IPS-11a (cell line): ENCODE data around the gene HDAC4.

ENCODE experiments used
- H3K4me3 ChIP-seq: one replicate; pipeline ENCODE4 v1.5.1; 2013; ENCODE audit warnings: low read depth, low read length, control low read depth

The HDAC4 gene

DNA sequence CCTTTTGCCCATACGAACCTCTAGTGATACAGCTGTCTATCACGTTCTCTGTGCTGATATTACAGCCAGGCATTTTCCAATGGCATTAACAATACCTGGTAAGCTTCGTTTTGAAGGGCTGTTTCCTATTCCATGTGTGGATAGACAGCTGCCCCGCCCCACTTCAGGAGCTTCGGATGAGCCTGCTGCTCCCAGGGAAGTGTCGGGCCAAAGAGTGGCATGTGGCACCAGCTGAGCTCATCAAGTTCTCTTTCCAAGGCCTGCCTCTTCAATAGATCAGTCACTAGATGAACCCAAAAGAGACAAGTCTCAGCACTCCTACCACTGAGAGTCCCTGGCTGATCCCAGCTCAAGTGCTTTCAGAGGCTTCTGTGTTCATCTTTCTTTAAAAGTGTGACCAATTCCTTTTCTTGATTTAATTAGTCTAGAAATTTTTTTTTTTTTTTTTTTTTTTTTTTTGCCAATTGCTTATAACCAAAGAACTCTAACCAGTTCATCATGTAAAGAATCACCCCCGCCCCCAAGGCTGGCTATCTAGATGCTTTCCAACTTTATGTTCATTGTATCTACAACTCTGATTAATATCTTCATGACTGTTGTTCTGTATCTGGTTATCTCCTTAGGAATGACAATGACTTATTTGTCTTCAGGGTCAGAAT lies 46.6 kb downstream of the HDAC4 start:
- no peak overlapping the region for H3K4me3 ChIP-seq

DNA sequence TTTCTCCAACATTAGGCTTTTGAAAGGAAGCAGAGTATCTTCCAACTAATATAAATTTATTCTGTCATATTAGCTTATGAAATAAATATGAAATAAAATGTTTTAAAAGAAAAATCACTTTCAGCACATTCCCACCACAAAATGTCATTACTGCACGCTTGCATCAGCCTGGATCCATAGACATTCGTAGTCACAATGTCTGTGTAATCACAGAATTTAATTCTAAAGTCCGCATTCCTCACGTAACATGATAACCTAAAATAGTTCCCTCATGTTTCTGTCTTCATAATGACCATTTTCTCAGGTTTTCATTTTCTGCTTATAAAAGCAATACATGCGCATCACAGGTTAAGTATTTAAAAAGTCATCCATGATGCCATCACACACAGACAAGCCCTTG lies 47.1 kb downstream of the HDAC4 start:
- no peak overlapping the region for H3K4me3 ChIP-seq

DNA sequence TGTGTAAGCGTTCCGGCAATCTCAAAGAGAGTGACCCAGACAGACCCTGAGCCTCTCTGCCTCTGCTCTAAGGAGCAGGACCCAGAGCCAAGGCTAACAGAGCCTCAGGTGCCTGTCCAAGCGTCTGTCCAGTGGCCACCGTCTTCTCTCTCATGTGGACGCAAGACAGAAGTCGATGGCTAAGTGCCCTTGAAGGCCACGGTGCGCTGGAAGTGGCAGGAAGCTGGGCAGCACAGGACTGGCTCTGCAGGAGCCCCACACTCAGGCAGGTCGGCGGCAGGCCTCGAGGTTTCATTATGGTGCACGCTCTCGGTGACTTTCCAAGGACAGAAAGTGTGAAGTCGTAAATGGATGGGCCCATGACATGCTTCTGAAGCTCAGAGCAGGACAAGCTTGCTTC lies 49.1 kb downstream of the HDAC4 start:
- H3K4me3 ChIP-seq, result no peak overlapping the region

DNA sequence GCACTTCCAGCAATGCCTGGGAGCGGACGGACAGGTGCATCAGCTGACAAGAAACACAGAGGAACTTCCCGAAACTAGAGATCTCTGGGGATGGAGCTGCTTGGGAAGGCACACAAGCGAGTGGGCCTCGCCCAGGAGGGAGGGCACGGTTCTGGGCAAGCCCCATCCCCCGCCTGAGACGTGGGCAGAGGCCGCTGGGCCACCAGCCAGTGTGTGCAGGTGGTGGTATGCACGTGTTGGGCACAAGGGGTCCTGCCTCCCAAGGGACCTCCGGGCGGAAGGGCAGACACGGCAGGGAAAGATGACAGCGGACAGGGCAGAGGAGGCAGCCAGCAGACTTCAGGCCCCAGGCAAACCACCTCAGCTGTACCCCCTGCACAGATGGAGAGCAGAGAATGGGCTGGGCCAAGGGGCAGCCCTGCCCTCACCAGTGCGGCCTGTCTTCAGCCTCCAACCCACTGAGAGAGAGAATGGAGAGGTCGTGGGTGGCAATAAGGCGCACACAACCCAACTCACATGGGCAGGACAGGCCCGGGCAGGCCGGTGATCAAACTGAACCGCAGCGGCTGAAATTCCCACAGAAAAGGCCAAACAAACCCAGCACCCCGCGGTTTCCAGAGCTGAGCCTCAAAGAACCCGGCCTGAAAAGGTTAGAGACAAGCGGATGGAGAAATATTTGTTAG lies 51.2 kb downstream of the HDAC4 start:
- H3K4me3 ChIP-seq, result no peak overlapping the region

DNA sequence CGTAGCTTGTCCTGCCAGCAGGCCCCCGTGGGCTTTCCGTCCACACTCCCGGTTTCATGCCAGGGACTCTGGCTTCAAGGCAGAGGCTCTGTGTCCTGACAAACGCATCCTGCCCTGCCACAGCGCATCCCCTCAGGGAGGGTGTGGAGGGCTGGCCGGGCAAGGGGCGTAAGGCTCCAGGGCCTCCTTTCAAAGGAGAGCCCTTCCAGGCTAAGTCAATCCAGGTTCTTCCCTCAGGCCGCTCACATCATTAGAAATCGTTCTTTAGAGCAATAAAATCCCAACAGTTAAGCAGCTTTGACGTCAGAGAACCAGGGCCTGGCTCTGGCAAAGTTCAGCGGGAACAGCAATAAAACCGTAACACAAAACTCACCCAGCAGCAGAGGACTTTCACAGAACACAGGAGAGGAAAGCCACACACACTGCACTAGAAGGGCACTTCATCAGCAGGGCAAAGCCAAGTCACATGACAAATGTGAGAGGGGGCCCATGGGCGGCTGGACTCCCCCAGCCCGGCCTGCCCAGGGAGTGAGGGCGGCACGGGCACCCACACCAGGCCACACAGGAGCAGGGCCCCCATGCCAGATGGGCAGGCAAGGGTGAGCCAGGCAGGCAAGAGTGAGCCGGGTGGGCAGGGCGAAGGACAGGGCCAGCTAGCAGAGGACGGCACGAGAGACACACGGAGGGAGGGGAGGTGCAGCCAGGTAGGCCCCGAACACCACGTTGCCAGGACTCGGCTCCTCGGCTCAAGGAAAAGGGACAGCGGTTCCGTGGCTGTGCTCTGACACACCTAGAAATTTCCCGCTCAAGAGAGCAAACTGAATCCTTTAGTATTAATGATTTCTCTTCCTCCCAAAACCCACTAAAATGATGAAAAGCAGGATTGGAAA lies 52.0 kb downstream of the HDAC4 start:
- H3K4me3 ChIP-seq, result no peak overlapping the region

DNA sequence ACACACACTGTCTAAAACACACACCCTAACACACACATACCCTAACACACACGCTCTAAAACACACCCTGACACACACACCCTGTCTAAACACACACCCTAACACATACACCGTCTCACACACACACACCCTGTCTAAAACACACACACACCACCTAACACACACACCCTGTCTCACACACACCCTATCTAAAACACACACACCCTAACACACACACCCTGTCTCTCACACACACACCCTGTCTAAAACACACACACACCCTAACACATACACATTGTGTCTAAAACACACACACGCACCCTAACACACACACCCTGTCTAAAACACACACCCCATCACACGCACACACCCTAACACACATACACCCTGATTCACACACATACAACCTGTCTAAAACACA lies 54.1 kb downstream of the HDAC4 start:
- no peak overlapping the region for H3K4me3 ChIP-seq

DNA sequence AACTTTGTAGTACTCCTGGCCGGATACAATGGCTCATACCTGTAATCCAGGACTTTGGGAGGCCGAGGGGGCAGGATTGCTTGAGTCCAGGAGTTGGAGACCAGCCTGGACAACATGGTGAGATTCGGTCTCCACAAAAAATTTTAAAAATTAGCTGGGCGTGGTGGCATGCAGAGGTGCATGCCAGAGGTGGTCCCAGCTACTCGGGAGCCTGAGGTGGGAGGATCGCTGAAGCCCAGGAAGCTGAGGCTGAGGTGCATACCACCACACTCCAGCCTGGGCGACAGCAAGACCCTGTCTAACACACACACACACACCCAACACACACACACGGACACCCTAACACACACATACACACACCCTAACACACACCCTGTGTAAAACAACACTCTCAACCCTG lies 55.6 kb downstream of the HDAC4 start:
- no peak overlapping the region for H3K4me3 ChIP-seq

DNA sequence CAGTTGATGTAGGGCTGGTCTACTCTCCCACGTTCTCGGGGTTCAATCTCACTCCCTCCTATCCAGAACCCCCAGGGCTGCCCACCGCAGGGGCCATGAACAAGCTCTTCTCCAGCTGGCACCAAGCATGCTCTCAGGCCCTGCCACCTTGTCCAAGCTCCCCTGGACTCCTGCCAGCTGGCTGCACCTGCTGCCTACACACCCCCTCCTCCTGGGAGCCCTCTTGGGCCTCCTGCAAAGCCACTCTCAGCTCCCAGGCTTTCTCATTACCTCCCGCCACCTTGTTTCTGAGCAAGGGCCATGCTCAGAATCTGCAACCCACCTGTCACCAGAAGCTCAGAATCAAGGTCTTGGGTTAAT lies 56.0 kb downstream of the HDAC4 start:
- H3K4me3 ChIP-seq, result no peak overlapping the region

DNA sequence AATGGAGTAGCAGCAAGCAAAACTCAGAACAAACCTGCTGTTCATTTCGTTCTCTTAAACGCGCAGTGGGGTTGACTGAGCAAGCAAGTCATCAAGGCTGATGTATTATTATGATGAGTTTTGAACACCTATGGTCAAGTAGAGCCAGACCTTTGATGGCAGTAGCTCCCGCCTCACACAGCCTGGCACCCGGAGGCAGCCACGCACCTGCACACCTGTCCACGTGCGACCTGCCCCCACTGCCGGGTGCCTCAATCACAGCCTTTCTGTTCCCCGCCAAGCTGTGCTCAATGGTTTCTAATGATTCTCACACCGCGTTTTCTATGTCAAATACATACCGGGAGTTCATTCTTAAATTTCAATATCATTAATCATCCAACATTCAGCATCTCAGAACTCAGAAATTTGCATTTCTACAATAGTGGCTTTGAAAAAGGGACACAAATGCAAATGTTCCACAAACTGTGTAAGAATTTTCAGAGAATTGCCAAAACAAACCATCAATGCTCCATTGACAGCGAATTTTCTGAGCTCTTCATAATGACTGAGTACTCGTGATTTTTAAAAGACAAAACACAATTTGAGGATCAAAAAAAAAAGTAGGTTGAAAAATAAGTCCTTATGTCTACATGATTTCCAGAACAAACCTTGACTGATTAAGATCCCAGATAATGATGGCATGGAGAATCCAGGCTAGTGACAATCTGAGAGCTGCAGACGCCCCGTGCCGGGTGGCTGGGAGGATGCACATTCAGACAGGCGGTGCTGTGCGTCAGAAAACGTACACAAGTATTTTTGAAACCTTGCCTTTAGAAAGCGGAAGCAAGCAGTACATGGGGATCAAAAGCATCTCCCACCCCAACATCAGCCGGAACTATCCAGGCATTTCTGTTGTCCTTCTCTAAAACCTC lies 56.6 kb downstream of the HDAC4 start:
- no peak overlapping the region for H3K4me3 ChIP-seq

DNA sequence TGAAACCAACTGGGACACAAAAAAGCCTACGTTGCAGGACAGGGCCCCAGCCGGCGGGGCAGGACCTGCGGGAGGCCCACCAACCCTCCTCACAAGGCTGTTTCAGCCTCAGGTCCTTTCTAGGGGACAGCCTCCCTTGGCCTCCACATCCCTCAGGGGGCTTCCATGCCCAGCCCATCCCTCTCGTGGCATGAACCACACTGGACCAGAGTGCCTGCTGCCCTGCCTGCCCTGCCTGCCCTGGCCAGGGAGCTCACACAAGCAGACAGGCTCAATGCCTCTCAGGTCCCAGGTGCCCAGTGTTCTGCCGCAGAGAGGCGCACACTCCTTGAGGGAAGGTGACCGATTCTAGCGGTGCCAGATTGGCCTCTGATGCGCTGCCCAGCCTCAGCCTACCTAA lies 57.4 kb downstream of the HDAC4 start:
- H3K4me3 ChIP-seq, result no peak overlapping the region

DNA sequence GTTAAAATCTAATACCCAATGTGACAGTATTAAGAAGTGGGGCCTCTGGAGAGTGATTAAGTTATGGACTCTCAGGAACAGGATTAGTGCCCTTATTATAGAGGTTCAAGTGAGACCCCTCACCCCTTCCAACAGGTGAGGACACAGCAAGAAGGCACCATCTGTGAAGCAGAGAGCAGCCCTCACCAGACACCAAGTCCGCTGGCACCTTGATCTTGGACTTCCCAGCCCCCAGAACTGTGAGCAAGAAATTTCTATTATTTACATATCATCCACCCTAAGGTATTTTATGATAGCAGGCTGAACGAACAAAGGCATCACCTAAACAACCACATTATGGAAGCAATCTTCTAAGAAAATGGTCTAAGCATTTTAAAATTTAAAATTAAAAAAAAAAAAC lies 59.0 kb downstream of the HDAC4 start:
- no peak overlapping the region for H3K4me3 ChIP-seq

DNA sequence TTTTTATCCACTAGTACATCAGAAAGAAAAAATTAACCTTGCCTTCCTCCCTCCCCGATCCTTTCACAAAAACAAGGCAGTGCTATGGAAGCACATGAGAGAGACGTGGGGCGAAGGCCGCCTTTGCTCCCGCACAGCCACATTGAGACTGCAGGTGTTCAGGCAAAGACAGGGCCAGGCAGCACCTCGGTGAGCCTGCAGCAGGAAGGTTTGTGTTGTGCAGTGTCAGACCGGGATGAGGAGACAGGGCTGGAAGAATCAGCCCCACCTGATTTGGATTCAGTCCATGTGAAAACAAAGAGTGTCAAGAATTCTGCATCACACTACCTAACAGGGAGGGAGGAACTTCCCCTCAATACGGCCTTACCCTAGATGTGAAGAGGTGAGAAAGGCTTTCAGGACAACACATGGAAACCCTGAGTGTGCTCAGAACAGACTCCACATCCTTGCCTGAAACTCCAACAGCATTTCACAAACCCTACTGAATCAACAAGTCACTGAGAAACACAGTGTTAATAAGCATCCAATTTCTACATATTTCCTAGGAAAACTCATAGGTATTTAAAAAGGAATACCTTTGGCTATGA lies 59.6 kb downstream of the HDAC4 start:
- H3K4me3 ChIP-seq, result no peak overlapping the region

DNA sequence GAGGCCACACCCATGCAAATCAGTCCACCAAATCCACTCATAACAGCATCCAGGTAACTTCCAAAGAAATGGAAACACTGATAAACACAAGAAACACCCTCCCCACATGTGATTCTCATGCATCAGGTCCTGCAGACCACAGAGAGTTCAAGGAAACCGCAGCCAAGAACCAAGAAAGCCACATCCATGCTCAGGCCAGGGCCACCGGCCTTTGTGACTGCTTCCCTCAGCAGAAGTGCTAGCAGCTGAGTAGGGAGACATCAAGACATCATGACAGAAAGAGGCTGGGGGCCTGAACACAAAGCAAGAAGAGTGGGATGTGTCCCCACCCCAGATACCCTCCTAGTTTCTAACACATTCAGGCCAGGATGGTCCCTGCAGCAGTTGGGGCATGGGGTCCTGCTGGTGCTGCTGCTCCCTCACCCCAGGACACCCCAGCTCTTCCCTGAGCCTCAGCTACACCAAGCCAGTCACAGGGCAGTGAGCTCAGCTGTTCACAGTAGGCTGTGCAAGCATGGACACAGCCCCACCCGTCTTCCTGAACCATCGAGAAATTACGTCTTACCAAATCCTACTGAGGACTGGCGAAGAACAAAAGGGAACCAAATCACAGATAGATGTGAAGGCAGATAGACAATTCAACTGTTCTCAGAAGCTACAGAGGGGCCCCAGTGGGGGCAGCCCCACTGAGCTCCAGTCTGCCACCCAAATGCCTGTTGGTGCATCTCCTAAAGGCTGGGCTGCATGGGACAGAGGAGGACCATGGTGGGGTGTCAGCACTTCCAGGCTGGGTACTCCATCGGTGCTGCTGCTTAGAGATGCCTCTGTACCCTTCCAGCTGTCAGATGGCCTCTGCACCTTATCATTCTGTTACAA lies 60.9 kb downstream of the HDAC4 start:
- H3K4me3 ChIP-seq, result no peak overlapping the region

DNA sequence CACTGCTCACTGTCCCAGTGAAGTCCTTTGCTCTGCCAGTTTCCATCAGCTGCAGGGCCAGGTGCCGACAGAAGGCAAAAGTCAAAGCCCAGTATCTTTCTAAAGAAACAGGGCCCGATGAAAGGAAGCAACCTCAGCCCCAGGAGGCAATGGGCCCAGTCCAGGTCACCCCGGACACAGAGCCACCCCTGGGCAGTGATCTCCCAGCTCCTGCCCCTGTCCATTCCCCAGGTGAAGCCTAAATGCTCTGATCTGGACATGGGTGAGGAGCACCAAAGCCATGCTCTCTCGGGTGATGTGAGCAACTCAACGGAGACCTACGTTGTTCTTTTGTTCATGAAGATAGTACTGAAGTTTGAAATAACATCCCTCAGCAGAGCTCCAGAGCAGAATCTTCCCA lies 61.6 kb downstream of the HDAC4 start:
- H3K4me3 ChIP-seq, result no peak overlapping the region

DNA sequence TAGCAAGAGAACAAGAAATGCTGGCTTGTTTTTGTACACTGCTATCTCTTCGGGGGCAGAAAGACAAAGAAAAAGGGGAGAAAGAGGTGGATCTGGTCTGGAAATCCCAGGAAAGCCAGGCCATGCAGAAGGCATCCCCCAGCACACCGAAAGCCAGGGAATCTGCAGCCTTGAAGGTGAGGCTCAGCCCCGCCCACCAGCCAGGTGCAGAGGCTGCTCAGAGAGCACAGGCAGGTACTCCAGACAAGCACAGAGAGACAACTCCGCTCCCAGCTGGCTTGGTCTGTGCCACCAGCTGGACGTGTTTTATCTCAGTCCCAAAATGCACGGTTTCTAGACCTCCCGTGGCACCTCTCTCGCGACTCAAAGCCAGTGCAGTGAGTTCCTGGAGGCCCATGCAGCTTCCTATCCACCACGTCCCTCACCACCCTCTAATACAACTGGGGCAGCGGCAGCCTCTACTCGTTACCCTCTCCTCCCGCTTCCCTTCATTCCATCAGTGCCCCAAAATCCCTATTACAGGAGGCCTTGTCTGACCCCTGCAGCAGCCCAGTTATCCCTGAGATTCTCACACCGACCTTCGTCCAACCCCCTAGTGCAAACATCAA lies 62.8 kb downstream of the HDAC4 start:
- H3K4me3 ChIP-seq, result no peak overlapping the region

DNA sequence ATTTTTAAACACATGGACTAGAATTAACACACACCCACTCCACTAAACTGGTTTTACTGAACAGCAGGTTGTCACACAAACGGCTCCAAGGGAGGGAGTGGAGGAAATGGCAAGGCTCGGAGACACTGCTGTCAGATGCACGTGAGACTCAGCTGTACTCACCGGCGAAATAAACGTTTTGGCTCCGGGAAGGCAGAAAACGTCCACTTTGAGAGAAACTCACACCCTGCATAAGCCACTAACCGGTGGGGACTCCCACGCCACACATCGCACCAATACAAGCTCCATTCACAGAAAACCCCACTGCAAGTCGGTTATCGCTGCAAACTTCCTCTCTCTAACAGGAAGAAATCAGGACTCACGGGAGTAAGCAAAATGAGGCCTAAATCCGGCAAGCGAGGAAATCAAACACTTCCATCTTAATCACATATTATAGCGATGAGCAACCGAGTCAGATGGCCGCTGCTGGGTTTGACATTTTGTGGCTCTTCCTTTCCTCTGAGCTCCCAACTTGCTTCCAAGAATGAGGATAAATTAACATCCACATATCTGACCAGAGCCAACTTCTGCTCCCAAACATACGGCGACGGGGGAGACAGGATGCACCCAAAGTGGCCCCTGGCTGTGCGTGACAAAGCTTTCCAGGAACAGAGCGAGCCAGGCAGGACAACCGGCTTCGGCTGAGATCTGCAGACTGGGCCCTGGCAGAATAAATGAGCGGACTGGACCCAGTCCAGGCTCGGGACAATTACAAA lies 63.5 kb downstream of the HDAC4 start:
- H3K4me3 ChIP-seq, result no peak overlapping the region

DNA sequence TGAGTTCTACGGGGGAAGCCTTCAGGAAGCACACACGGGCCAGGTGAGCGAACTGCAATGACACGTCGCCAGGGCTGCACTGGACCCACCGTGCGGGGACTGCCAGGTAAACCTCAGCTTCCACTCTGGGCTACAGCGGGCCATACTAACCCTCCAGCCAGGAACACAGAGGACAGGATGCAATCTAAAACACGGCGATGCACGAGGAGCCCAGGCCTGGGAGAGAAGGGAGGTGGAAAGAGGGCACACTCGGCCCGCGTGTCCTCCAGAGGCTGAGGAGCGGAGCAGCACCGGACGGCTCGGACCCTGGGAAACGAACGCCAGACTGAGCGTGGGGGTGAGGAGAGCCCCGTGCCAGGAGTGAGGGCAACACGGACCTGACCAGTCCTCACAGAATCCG lies 69.3 kb downstream of the HDAC4 start:
- H3K4me3 ChIP-seq, result no peak overlapping the region

DNA sequence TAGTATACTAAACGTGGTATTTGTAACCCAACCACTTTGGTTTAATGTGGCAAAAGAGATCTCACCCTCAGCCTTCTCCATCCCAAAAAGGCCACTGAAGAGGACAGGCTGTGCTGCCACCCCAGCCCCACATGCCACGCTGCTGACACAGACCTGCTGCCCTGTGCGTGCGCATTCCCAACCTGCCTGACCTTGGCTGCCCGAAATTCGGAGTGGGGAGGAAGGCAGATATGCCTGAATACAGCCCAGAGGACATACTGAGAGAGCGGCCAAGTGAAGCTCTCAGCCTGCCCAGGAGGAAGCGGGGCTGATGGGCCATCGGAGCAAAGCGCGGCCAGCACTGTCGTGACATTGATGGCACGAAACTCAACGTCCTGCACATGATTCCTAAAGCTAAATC lies 70.0 kb downstream of the HDAC4 start:
- H3K4me3 ChIP-seq, result no peak overlapping the region
